HCT116 (cell line): ENCODE data around the gene GALNT18. TPM values are rescaled to one million over a fixed set of nuclear protein-coding genes. Genes with fewer than 3 reads are reported as not detected.

Experiments used
- ATAC-seq: fragments of 200-7000 bp; cut with Tn5 transposase; 2 replicates; pipeline ENCODE4 v1.9.1; 2020; ENCODE audit warnings: mild to moderate bottlenecking, moderate library complexity
- BruUV-seq: library from RNA; stranded (reverse); fragments of 400-500 nt; replicated peaks from 2 replicates; lab custom pipeline; 2021; lab: Mats Ljungman, UMichigan
- CTCF ChIA-PET: fragments of 300-600 bp; sonication (Branson Sonifier 250); formaldehyde crosslinking; loops from one replicate; lab custom pipeline; 2021; ENCODE audit warnings: antibody characterized with exemption; lab: Charles Lee
- POLR2A ChIA-PET: fragments of 300-600, 350-600 bp; sonication (Branson Sonifier 250); formaldehyde crosslinking; loops from one replicate; lab custom pipeline; 2021; ENCODE audit warnings: antibody characterized with exemption; lab: Charles Lee
- RAD21 ChIA-PET, 2 experiments: fragments of 300-600 bp; sonication (Branson Sonifier 250); formaldehyde crosslinking; loops; one replicate each; lab custom pipeline; 2023; ENCODE audit warnings: low total read pairs in 2 of 2; ENCODE audit not compliant: uncharacterized antibody in 2 of 2, unreplicated experiment in 2 of 2, low non-redundant PET in 1 of 2; lab: Charles Lee
- DNase-seq: peaks from one replicate; pipeline ENCODE4 v3.0.0-alpha.2; 2010; ENCODE audit warnings: low read depth, low spot score
- H2AFZ ChIP-seq: fragments of 200-600 bp; shearing (Covaris generic), sonication (generic); 2 replicates; pipeline ENCODE4 v1.6.1; 2017; ENCODE audit warnings: low read depth, mixed run types, mixed read lengths, antibody characterized with exemption, low read length; ENCODE audit not compliant: poor library complexity, severe bottlenecking
- H3K27ac ChIP-seq: 2 replicates; pipeline ENCODE4 v1.5.1; 2012; ENCODE audit warnings: low read depth, low read length
- H3K27me3 ChIP-seq: fragments of 200-600 bp; sonication (generic); 2 replicates; pipeline ENCODE4 v1.6.1; 2016; ENCODE audit warnings: mixed run types, low read length, mixed read lengths; ENCODE audit not compliant: insufficient read depth
- H3K36me3 ChIP-seq, 2 experiments: fragments of 200-500 bp in 1 of 2; fragments of 200-600 bp in 1 of 2; sonication (Bioruptor generic) in 1 of 2; sonication (generic) in 1 of 2; 2 replicates each; pipeline versions ENCODE4 v1.5.1 to v1.6.1; 2014 to 2016; ENCODE audit warnings: low read length in 2 of 2, inconsistent platforms in 1 of 2, mixed read lengths in 1 of 2, mixed run types in 1 of 2; ENCODE audit not compliant: insufficient read depth in 2 of 2, control insufficient read depth in 1 of 2
- H3K4me1 ChIP-seq, 2 experiments: fragments of 200-600 bp in 1 of 2; sonication (generic) in 1 of 2; 2 replicates each; pipeline versions ENCODE4 v1.5.1 to v1.6.1; 2012 to 2017; ENCODE audit warnings: low read length in 2 of 2, inconsistent platforms in 1 of 2, mild to moderate bottlenecking in 1 of 2, mixed read lengths in 1 of 2, mixed run types in 1 of 2, moderate library complexity in 1 of 2; ENCODE audit not compliant: insufficient read depth in 2 of 2, control insufficient read depth in 1 of 2
- H3K4me2 ChIP-seq: fragments of 200-600 bp; sonication (generic); 2 replicates; pipeline ENCODE4 v1.6.1; 2017; ENCODE audit warnings: mixed run types, low read length, mixed read lengths
- H3K4me3 ChIP-seq, 2 experiments: fragments of 200-600 bp in 1 of 2; sonication (generic) in 1 of 2; replicated peaks in 1 of 2; 2 replicates each; pipeline ENCODE4 v1.5.1; 2011 to 2016; ENCODE audit warnings: low read length in 2 of 2, control low read depth in 1 of 2, low read depth in 1 of 2, mild to moderate bottlenecking in 1 of 2, mixed read lengths in 1 of 2, mixed run types in 1 of 2
- H3K79me2 ChIP-seq: fragments of 200-600 bp; sonication (generic); 2 replicates; pipeline ENCODE4 v1.6.1; 2017; ENCODE audit warnings: mild to moderate bottlenecking, mixed run types, low read length, moderate library complexity, mixed read lengths; ENCODE audit not compliant: insufficient read depth
- H3K9ac ChIP-seq: fragments of 200-600 bp; sonication (generic); 2 replicates; pipeline ENCODE4 v1.6.1; 2016; ENCODE audit warnings: low read length, mixed read lengths
- H3K9me2 ChIP-seq: fragments of 200-600 bp; sonication (generic), shearing (Covaris generic); 2 replicates; pipeline ENCODE4 v1.6.1; 2017; ENCODE audit warnings: mixed run types, mild to moderate bottlenecking, moderate library complexity; ENCODE audit not compliant: insufficient read depth
- H3K9me3 ChIP-seq, 2 experiments: fragments of 200-500 bp in 1 of 2; fragments of 200-600 bp in 1 of 2; sonication (Bioruptor generic) in 1 of 2; sonication (generic) in 1 of 2; 2 replicates each; pipeline ENCODE4 v1.6.1; 2014 to 2017; ENCODE audit warnings: low read length in 2 of 2, mixed read lengths in 2 of 2, inconsistent platforms in 1 of 2, low read depth in 1 of 2, mild to moderate bottlenecking in 1 of 2, mixed run types in 1 of 2, moderate library complexity in 1 of 2; ENCODE audit not compliant: control insufficient read depth in 1 of 2, insufficient read depth in 1 of 2
- H4K20me1 ChIP-seq: fragments of 200-600 bp; sonication (generic), shearing (Covaris generic); 2 replicates; pipeline ENCODE4 v1.6.1; 2017; ENCODE audit warnings: mixed run types, mild to moderate bottlenecking, moderate library complexity; ENCODE audit not compliant: insufficient read depth
- ATF3 ChIP-seq: IDR thresholded peaks from 2 replicates; pipeline ENCODE4 v1.6.1; 2012
- CBX3 ChIP-seq: IDR thresholded peaks from 2 replicates; pipeline ENCODE4 v1.6.1; 2012; ENCODE audit warnings: low read depth
- CEBPB ChIP-seq: IDR thresholded peaks from 2 replicates; pipeline ENCODE4 v1.6.1; 2012; ENCODE audit warnings: low read depth
- CTCF ChIP-seq, 3 experiments: fragments of 200-600 bp in 1 of 3; sonication (generic) in 1 of 3; IDR thresholded peaks in 2 of 3; conservative IDR thresholded peaks in 1 of 3; 2 replicates each; pipeline ENCODE4 v1.5.1; 2012 to 2017; ENCODE audit warnings: low read depth in 2 of 3, low read length in 2 of 3, antibody characterized with exemption in 1 of 3, borderline replicate concordance in 1 of 3, control low read depth in 1 of 3, mild to moderate bottlenecking in 1 of 3, mixed read lengths in 1 of 3, mixed run types in 1 of 3, moderate library complexity in 1 of 3; ENCODE audit not compliant: insufficient read depth in 1 of 3
- EGR1 ChIP-seq: IDR thresholded peaks from 2 replicates; pipeline ENCODE4 v1.6.1; 2012; ENCODE audit warnings: low read depth
- ELF1 ChIP-seq: IDR thresholded peaks from 2 replicates; pipeline ENCODE4 v1.6.1; 2012; ENCODE audit warnings: low read depth, borderline replicate concordance
- POLR2A ChIP-seq: IDR thresholded peaks from 2 replicates; pipeline ENCODE4 v1.7.0; 2011; ENCODE audit warnings: borderline replicate concordance; ENCODE audit not compliant: insufficient read depth, insufficient read length; ENCODE audit errors: extremely low read depth
- POLR2AphosphoS5 ChIP-seq: IDR thresholded peaks from 2 replicates; pipeline ENCODE4 v1.6.1; 2011; ENCODE audit warnings: mild to moderate bottlenecking, low read depth, low read length, moderate library complexity
- RAD21 ChIP-seq: IDR thresholded peaks from 2 replicates; pipeline ENCODE4 v1.6.1; 2012; ENCODE audit warnings: low read depth, mild to moderate bottlenecking
- SRF ChIP-seq: IDR thresholded peaks from 2 replicates; pipeline ENCODE4 v1.6.1; 2012; ENCODE audit warnings: low read depth
- YY1 ChIP-seq: IDR thresholded peaks from 2 replicates; pipeline ENCODE4 v1.6.1; 2011; ENCODE audit warnings: low read length, low read depth, moderate library complexity, mild to moderate bottlenecking; ENCODE audit not compliant: insufficient replicate concordance; ENCODE audit errors: extremely low read depth
- ZBTB33 ChIP-seq: IDR thresholded peaks from 2 replicates; pipeline ENCODE4 v1.6.1; 2011; ENCODE audit warnings: mild to moderate bottlenecking, low read length, moderate library complexity; ENCODE audit not compliant: insufficient replicate concordance; ENCODE audit errors: extremely low read depth
- intact Hi-C: fragments of 100-400 bp; cut with micrococcal nuclease; formaldehyde crosslinking; loops from 2 replicates; pipeline ENCODE4 v1.10.0; 2022
- total RNA-seq: library from RNA; stranded (reverse); gene quantifications from one replicate; pipeline ENCODE4 v1.2.1, GENCODE V29; 2021; ENCODE audit not compliant: unreplicated experiment

Gene GALNT18
- total RNA-seq, 1 experiment from 2014 or later = 19.9 TPM

- CTCF ChIA-PET = no interaction called here
- intact Hi-C loops = no loop called here
- no peaks in the 10 kb centered on the region for H3K9me2 ChIP-seq
- H3K27me3 ChIP-seq = no peaks in the 10 kb centered on the region
- H3K36me3 ChIP-seq = no peaks in the 10 kb centered on the region
- H3K4me3 ChIP-seq = no peak overlapping the region
- no peak overlapping the region for H3K9ac ChIP-seq
- POLR2A ChIA-PET = no interaction called here
- peaks cover 0 to 5% of the 10 kb centered on the region in 2 experiments; a peak in 1 of 4 replicates for H3K4me1 ChIP-seq
- no peak overlapping the region for H3K27ac ChIP-seq
- RAD21 ChIA-PET = no interaction called here
- TF ChIP-seq ATF3 (no peak), ELF1 (no peak), POLR2AphosphoS5 (no peak), ZBTB33 (no peak), RAD21 (no peak), CTCF (IDR thresholded peaks at IDR 0.05 in 2 of 3, conservative IDR thresholded peaks at IDR 0.05 in 1 of 3; ENCODE audit: borderline replicate concordance in 1 of 3, insufficient read depth in 1 of 3, low read depth in 2 of 3, low read length in 2 of 3) (no peak), EGR1 (no peak), SRF (no peak), CBX3 (no peak), YY1 (no peak), CEBPB (no peak), POLR2A (no peak)
- BruUV-seq = no TSS peak
- H3K4me2 ChIP-seq = no peak overlapping the region
- H3K79me2 ChIP-seq = peaks cover 7% of the 10 kb centered on the region; the same call in 1 of the 2 replicates
- no peaks in the 10 kb centered on the region for H4K20me1 ChIP-seq
- ATAC-seq (no peak), DNase-seq (no peak)
- no peak overlapping the region for H2AFZ ChIP-seq
- no peaks in the 10 kb centered on the region for H3K9me3 ChIP-seq
Measured at GRCh38 chr11:11594162-11594561, 27.6 kb downstream of the GALNT18 start.
